ENCODE data around the gene NBEAL1. TPM values are rescaled to one million over a fixed set of nuclear protein-coding genes. Genes with fewer than 3 reads are reported as not detected.
"Not testable (repeated sequence)": the region's sequence is repeated elsewhere in the genome, so short reads cannot be mapped to it uniquely, and the experiment has no call there.

Gene NBEAL1
- total RNA-seq, 1 donor from 2014 or later, result 29.0 TPM

- TF ChIP-seq, protein P1, sequence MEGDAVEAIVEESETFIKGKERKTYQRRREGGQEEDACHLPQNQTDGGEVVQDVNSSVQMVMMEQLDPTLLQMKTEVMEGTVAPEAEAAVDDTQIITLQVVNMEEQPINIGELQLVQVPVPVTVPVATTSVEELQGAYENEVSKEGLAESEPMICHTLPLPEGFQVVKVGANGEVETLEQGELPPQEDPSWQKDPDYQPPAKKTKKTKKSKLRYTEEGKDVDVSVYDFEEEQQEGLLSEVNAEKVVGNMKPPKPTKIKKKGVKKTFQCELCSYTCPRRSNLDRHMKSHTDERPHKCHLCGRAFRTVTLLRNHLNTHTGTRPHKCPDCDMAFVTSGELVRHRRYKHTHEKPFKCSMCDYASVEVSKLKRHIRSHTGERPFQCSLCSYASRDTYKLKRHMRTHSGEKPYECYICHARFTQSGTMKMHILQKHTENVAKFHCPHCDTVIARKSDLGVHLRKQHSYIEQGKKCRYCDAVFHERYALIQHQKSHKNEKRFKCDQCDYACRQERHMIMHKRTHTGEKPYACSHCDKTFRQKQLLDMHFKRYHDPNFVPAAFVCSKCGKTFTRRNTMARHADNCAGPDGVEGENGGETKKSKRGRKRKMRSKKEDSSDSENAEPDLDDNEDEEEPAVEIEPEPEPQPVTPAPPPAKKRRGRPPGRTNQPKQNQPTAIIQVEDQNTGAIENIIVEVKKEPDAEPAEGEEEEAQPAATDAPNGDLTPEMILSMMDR (IDR thresholded peaks at IDR 0.05), result no peak
- Mint-ChIP-seq H3K4me3 (ENCODE audit: unreplicated experiment) (no peak overlapping the region), H3K27me3 (ENCODE audit: unreplicated experiment) (no peaks in the 10 kb centered on the region), H3K4me1 (ENCODE audit: unreplicated experiment) (no peaks in the 10 kb centered on the region), H3K27ac (ENCODE audit: unreplicated experiment) (no peak overlapping the region), H3K9me3 (ENCODE audit: unreplicated experiment) (peaks cover 6% of the 10 kb centered on the region), H3K36me3 (ENCODE audit: unreplicated experiment) (peaks cover 42% of the 10 kb centered on the region)
- no peak for DNase-seq (ENCODE audit: extremely low spot score, unreplicated experiment)
Measured at GRCh38 chr2:203167751-203168150, 153.1 kb downstream of the NBEAL1 start.

DNA sequence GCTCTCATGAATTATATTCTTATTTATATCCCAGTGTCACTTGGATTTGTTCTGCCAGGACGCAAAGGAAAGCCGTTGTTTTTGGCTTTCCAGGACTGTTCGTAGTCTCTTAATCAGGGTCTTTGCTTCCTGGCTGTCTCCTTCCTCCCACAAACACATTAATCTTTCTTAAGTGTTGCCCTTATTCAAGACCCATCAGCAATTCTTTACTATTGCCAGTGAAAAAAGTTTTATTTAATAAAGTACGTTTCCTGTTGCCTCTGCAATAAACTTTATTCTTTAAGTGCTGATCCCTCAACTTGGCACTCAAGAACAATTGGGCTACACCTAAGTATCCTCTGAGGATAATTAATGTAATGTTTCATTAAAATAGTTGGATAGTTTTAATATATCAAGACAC lies 155.8 kb downstream of the NBEAL1 start:
- peaks cover 39% of the 10 kb centered on the region for H3K36me3 Mint-ChIP-seq (ENCODE audit: unreplicated experiment)
- no peak overlapping the region for H3K4me3 Mint-ChIP-seq (ENCODE audit: unreplicated experiment)
- H3K27me3 Mint-ChIP-seq (ENCODE audit: unreplicated experiment), result no peaks in the 10 kb centered on the region
- TF ChIP-seq, protein P1 (IDR thresholded peaks at IDR 0.05), result no peak
- H3K4me1 Mint-ChIP-seq (ENCODE audit: unreplicated experiment), result peaks cover 4% of the 10 kb centered on the region
- no peak for DNase-seq (ENCODE audit: extremely low spot score, unreplicated experiment)
- H3K27ac Mint-ChIP-seq (ENCODE audit: unreplicated experiment), result no peak overlapping the region
- H3K9me3 Mint-ChIP-seq (ENCODE audit: unreplicated experiment), result no peaks in the 10 kb centered on the region

- Mint-ChIP-seq H3K9me3 (ENCODE audit: unreplicated experiment) (no peaks in the 10 kb centered on the region), H3K4me3 (ENCODE audit: unreplicated experiment) (no peak overlapping the region), H3K27me3 (ENCODE audit: unreplicated experiment) (no peaks in the 10 kb centered on the region), H3K27ac (ENCODE audit: unreplicated experiment) (no peak overlapping the region), H3K4me1 (ENCODE audit: unreplicated experiment) (peaks cover 4% of the 10 kb centered on the region), H3K36me3 (ENCODE audit: unreplicated experiment) (peaks cover 34% of the 10 kb centered on the region)
- TF ChIP-seq, protein P1 (IDR thresholded peaks at IDR 0.05), result no peak
- no peak for DNase-seq (ENCODE audit: extremely low spot score, unreplicated experiment)
Measured at GRCh38 chr2:203175371-203175770, 160.7 kb downstream of the NBEAL1 start.

GRCh38 chr2:203177361-203177760 lies 162.7 kb downstream of the NBEAL1 start:
- H3K9me3 Mint-ChIP-seq (ENCODE audit: unreplicated experiment), result no peaks in the 10 kb centered on the region
- TF ChIP-seq, protein P1 (IDR thresholded peaks at IDR 0.05), result no peak
- no peak overlapping the region for H3K4me3 Mint-ChIP-seq (ENCODE audit: unreplicated experiment)
- peaks cover 4% of the 10 kb centered on the region for H3K4me1 Mint-ChIP-seq (ENCODE audit: unreplicated experiment)
- H3K27ac Mint-ChIP-seq (ENCODE audit: unreplicated experiment), result no peak overlapping the region
- peaks cover 25% of the 10 kb centered on the region for H3K36me3 Mint-ChIP-seq (ENCODE audit: unreplicated experiment)
- no peaks in the 10 kb centered on the region for H3K27me3 Mint-ChIP-seq (ENCODE audit: unreplicated experiment)
- no peak for DNase-seq (ENCODE audit: extremely low spot score, unreplicated experiment)

DNA sequence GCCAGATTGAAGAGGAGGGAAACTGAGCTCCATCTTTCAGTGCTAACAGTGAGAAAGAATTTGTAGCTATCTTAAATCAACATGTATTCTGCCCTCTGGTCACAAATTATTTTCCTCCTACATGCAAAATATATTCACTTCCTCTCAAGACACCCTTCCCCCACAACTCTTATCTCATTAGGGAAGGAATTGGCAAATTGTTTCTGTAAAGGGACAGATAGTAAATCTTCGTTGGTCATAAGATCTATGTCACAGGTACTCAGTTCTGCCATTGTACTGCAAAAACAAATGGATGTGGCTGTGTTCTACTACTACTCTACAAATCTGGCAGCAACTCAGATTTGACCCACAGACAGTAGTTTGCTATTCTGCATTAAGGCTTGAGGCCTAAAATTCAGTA lies 171.2 kb downstream of the NBEAL1 start:
- no peaks in the 10 kb centered on the region for H3K4me1 Mint-ChIP-seq (ENCODE audit: unreplicated experiment)
- no peaks in the 10 kb centered on the region for H3K27me3 Mint-ChIP-seq (ENCODE audit: unreplicated experiment)
- H3K4me3 Mint-ChIP-seq (ENCODE audit: unreplicated experiment), result no peak overlapping the region
- TF ChIP-seq, protein P1 (IDR thresholded peaks at IDR 0.05), result no peak
- no peak for DNase-seq (ENCODE audit: extremely low spot score, unreplicated experiment)
- no peaks in the 10 kb centered on the region for H3K9me3 Mint-ChIP-seq (ENCODE audit: unreplicated experiment)
- H3K27ac Mint-ChIP-seq (ENCODE audit: unreplicated experiment), result no peak overlapping the region
- peaks cover 33% of the 10 kb centered on the region for H3K36me3 Mint-ChIP-seq (ENCODE audit: unreplicated experiment)

DNA sequence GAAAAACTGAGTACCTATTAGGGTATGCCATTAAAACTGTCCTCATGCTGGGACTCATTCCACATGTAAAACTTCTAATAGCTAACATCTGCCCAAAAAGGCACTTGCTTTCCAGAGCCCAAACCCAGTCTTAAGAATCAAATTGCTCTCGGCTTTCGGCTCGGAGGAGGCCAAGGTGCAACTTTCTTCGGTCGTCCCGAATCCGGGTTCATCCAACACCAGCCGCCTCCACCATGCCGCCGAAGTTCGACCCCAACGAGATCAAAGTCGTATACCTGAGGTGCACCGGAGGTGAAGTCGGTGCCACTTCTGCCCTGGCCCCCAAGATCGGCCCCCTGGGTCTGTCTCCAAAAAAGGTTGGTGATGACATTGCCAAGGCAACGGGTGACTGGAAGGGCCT lies 175.9 kb downstream of the NBEAL1 start:
- not testable (repeated sequence) for H3K9me3 Mint-ChIP-seq (ENCODE audit: unreplicated experiment); H3K27me3 Mint-ChIP-seq (ENCODE audit: unreplicated experiment); H3K4me1 Mint-ChIP-seq (ENCODE audit: unreplicated experiment); H3K4me3 Mint-ChIP-seq (ENCODE audit: unreplicated experiment)
- DNase-seq (ENCODE audit: extremely low spot score, unreplicated experiment), result peak; percentile 65
- Mint-ChIP-seq H3K27ac (ENCODE audit: unreplicated experiment) (peak overlapping the region; percentile 73), H3K36me3 (ENCODE audit: unreplicated experiment) (peaks cover 49% of the 10 kb centered on the region)

GRCh38 chr2:203191026-203191425 lies 176.4 kb downstream of the NBEAL1 start:
- H3K4me1 Mint-ChIP-seq (ENCODE audit: unreplicated experiment); H3K27me3 Mint-ChIP-seq (ENCODE audit: unreplicated experiment); H3K9me3 Mint-ChIP-seq (ENCODE audit: unreplicated experiment); H3K4me3 Mint-ChIP-seq (ENCODE audit: unreplicated experiment): not testable (repeated sequence)
- H3K27ac Mint-ChIP-seq (ENCODE audit: unreplicated experiment), result peak overlapping the region; percentile 73
- peaks cover 45% of the 10 kb centered on the region for H3K36me3 Mint-ChIP-seq (ENCODE audit: unreplicated experiment)
- DNase-seq (ENCODE audit: extremely low spot score, unreplicated experiment), result peak; percentile 67
